Neural cell (in vitro differentiated cells): Measurements from ENCODE around the gene GRIK2.

ENCODE experiments used
- CTCF ChIP-seq: fragments of 450-650 bp; IDR thresholded peaks from 2 replicates; pipeline ENCODE4 v1.5.1; 2014; ENCODE audit warnings: antibody characterized with exemption, mild to moderate bottlenecking, moderate library complexity; ENCODE audit not compliant: poor library complexity, severe bottlenecking
- EP300 ChIP-seq: fragments of 450-650 bp; conservative IDR thresholded peaks from 2 replicates; pipeline ENCODE4 v1.6.1; 2014; ENCODE audit warnings: antibody characterized with exemption, mild to moderate bottlenecking, moderate library complexity; ENCODE audit not compliant: poor library complexity, severe bottlenecking
- EZH2 ChIP-seq: fragments of 200-600, 300-800 bp; shearing (Covaris generic), sonication (generic); IDR thresholded peaks from 2 replicates; pipeline ENCODE4 v1.6.1; 2014; ENCODE audit warnings: antibody characterized with exemption, low read length, borderline replicate concordance, mild to moderate bottlenecking; ENCODE audit not compliant: insufficient read depth, poor library complexity, severe bottlenecking
- POLR2AphosphoS5 ChIP-seq: IDR thresholded peaks from 2 replicates; pipeline ENCODE4 v1.6.1; 2012
- RAD21 ChIP-seq: fragments of 450-650 bp; conservative IDR thresholded peaks from 2 replicates; pipeline ENCODE4 v1.6.1; 2014; ENCODE audit warnings: antibody characterized with exemption, mild to moderate bottlenecking, moderate library complexity
- REST ChIP-seq: IDR thresholded peaks from 2 replicates; pipeline ENCODE4 v1.6.1; 2012; ENCODE audit warnings: borderline replicate concordance
- SMC3 ChIP-seq: fragments of 450-650 bp; conservative IDR thresholded peaks from 2 replicates; pipeline ENCODE4 v1.6.1; 2014; ENCODE audit warnings: antibody characterized with exemption, mild to moderate bottlenecking, moderate library complexity; ENCODE audit not compliant: poor library complexity
- TAF1 ChIP-seq: IDR thresholded peaks from 2 replicates; pipeline ENCODE4 v1.6.1; 2012; ENCODE audit warnings: low read depth

DNA sequence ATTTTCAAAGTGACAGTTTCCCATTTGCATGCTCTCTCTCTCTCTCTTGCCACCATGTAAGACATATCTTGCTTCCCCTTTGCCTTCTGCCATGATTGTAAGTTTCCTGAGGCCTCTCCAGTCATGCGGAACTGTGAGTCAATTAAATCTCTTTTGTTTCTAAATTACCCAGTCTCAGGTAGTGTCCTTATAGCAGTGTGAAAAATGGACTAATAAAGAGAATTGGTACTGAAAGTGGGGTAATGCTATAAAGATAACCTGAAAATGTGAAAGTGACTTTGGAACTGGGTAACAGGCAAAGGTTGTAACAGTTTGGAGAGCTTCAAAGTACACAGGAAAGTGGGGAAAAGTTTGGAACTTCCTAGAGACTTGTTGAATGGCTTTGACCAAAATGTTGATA lies 389.8 kb downstream of the GRIK2 start:
- TF ChIP-seq EP300 = no peak
- TF ChIP-seq CTCF = no peak
- no peak for TF ChIP-seq POLR2AphosphoS5
- TF ChIP-seq EZH2 = no peak
- no peak for TF ChIP-seq REST
- no peak for TF ChIP-seq SMC3
- TF ChIP-seq RAD21 = no peak
- TF ChIP-seq TAF1 = no peak
